ENCODE measurements around the gene UCP2. TPM values are rescaled to one million over a fixed set of nuclear protein-coding genes. Genes with fewer than 3 reads are reported as not detected.

The UCP2 gene, protein sequence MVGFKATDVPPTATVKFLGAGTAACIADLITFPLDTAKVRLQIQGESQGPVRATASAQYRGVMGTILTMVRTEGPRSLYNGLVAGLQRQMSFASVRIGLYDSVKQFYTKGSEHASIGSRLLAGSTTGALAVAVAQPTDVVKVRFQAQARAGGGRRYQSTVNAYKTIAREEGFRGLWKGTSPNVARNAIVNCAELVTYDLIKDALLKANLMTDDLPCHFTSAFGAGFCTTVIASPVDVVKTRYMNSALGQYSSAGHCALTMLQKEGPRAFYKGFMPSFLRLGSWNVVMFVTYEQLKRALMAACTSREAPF
- 100 to 1,000 TPM in 1 of 3 donors, 10 to 100 TPM in 2; 69.3 to 146 (median 88.9) TPM for total RNA-seq

DNA sequence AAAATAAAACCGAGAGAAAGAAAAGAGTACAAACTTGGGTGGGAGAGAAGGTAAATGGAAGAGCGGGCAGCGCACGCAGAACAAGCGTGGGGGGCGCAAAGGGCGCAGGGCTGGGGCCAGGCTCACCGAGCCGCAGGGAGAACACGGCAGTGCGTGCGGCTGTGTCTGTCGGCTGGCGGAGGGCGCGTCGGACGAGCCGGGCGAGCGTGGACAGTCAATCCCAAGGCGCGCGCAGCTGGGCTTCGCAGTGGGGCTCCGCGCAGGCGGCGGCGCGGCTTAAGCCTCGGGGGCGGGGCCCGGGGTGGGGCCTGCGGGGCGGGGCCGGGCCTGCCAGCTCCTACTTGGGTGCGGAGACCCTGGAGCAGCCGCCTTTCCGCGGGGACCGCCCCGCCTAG is at the start of gene UCP2:
UCP2 (minus strand) TSS at position 249 of the 395 bp plus-strand sequence. CDS start 4,465 bp downstream, outside the sequence.
- DNase-seq = peak; percentile 69
- Mint-ChIP-seq H3K4me1 (ENCODE audit: low read depth) (peaks cover 61% of the 10 kb centered on the region), H3K36me3 (ENCODE audit: insufficient read depth) (peaks cover 31% of the 10 kb centered on the region), H3K4me3 (peak within 1 kb of the TSS; percentile 90), H3K9me3 (no peaks in the 10 kb centered on the region), H3K27me3 (ENCODE audit: low read depth) (no peaks in the 10 kb centered on the region)
- ATAC-seq = peak; percentile 75 to 78

DNA sequence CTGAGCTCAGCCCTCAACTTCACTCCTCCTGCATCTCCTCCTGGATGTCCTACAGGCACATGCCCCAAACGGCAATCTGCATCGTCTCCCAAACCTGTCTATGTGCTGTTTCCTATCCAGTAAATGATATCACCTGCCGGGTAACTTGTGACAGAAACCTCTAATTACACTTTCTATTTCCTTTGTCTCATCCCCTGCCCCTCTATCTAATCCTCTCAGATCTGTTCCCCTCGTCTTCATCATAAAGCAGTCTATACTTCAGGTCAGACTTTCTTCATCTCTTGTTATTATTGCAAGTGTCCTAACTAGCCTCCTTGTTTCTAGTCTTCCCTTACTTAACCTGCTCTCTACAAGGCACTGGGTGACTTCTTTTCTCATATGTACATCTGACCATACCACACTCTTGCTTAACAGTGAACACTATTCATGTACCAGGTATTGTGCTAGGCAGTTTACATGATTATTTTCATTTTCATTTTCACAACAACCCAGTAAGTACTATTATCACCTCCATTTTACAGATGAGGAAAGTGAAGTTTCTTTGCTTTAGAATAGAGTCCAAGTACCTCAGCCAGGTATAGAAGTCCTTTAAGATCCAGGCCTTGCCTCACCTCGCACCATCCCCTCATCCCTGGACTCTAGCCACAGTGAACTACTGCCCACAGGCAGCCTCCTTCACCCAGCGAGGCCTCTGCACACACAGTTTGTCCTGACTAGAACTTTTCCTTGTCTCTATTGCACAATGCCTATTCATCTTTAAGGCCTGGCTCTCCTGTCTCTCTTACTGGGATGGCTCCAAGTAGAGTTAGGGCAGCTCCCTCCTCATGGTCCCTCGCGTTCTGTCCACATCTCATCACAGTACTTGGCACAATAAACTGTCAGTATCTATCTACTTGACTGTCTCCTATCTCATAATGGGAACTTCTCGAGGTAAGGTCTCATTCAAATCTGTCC is 48.4 kb upstream of the UCP2 start:
- Mint-ChIP-seq H3K9me3 (no peaks in the 10 kb centered on the region), H3K36me3 (ENCODE audit: insufficient read depth) (peaks cover 27% of the 10 kb centered on the region), H3K4me1 (ENCODE audit: low read depth) (peaks cover 36% of the 10 kb centered on the region), H3K27me3 (ENCODE audit: low read depth) (no peaks in the 10 kb centered on the region), H3K4me3 (peak overlapping the region; percentile 56)
- DNase-seq (no peak), ATAC-seq (peak; percentile 69 to 70)

DNA sequence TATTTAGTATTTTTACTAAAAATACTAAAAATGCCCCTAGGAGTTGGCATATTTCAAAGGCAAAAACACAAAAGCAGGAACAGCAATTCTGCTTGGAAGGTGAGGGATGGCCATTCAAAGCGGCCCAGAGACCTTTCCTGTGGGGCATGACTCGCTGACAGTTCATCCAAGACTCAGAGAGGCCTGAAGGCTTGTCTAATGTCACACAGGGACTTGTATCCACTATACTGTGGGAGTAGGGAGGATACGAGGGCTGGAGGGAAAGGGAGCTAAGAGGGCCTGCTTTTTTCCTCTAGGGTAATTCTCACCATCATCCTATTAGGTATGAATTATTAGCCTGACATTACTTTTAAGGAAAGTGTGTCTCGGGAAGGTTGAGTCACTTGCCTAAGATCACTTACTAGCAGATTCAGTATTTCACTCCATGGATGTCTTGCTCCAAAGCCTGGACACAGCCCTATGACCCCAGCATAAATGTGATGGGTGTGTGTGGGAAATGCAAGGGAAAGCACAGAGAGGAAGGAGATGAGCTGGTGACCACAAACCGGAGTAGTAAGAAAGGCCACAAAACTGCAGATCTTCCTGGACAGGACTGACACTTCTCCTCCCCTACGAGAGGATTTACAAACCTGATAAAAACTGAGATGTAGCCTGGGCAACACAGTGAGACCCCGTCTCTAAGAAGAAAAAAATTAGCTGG is 43.0 kb upstream of the UCP2 start:
- no peak for ATAC-seq
- Mint-ChIP-seq H3K4me3 (no peak overlapping the region), H3K9me3 (no peaks in the 10 kb centered on the region), H3K27me3 (ENCODE audit: low read depth) (no peaks in the 10 kb centered on the region), H3K4me1 (ENCODE audit: low read depth) (peaks cover 40% of the 10 kb centered on the region), H3K36me3 (ENCODE audit: insufficient read depth) (peaks cover 27% of the 10 kb centered on the region)
- no peak for DNase-seq

DNA sequence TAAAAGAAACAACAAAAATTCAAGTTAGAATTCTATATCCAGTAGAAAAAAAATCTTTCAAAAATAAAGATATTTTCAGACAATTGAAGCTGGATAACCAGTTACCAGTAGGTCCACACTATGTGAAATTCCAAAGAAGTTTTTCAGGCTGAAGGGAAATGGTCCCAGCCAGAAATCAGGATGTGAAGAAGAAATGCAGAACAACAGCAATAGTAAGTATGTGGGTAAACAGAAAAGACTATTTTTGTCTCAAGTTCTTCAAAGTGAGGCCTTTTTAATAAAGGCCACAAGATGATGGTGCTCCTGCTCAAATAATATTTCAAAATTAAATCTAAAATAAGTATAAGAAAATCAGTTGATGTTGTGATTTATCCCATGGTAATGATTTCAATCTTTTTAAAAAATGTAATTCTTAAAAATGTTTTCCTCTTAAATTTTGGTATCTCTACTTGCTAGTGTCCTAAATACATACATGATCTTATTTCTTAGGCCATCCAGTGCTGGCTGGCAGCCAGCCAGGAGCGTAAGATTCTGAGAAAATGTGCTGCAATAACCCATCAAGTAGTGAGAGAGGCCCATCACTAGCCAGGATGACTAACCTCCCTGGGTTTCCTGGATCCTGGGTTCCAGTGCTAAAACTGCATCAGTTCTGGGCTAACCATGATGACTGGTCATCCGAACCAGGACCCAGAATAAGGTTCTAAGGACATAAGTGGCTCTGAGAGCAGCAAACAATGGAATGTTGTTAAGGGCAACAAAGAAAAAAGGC is 41.8 kb upstream of the UCP2 start:
- Mint-ChIP-seq H3K4me1 (ENCODE audit: low read depth) (peaks cover 34% of the 10 kb centered on the region), H3K27me3 (ENCODE audit: low read depth) (no peaks in the 10 kb centered on the region), H3K9me3 (no peaks in the 10 kb centered on the region), H3K4me3 (no peak overlapping the region), H3K36me3 (ENCODE audit: insufficient read depth) (peaks cover 27% of the 10 kb centered on the region)
- DNase-seq (no peak), ATAC-seq (no peak)

DNA sequence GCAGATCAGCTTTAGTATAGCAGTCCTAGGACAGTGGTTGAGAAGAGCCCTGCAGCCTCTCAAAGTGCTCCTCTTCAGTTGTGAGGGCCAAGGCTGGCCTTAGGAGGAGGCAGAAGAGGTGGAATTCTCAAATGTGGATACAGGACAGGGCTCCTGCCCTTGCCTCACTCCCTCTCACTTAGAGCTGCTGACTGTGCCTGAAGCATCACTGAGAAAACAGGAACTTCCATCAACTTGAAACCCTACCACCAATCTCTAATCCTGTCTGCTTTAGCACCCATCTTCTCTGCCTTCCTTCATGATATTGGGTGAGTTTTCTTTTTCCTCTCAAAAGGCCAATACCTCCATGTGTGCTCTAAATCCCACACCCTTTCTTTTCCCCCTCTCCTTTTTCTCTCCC is 40.6 kb upstream of the UCP2 start:
- H3K4me3 Mint-ChIP-seq = no peak overlapping the region
- ATAC-seq (no peak), DNase-seq (no peak)
- no peaks in the 10 kb centered on the region for H3K9me3 Mint-ChIP-seq
- peaks cover 22% of the 10 kb centered on the region for H3K36me3 Mint-ChIP-seq (ENCODE audit: insufficient read depth)
- H3K27me3 Mint-ChIP-seq (ENCODE audit: low read depth) = no peaks in the 10 kb centered on the region
- peaks cover 30% of the 10 kb centered on the region for H3K4me1 Mint-ChIP-seq (ENCODE audit: low read depth)

DNA sequence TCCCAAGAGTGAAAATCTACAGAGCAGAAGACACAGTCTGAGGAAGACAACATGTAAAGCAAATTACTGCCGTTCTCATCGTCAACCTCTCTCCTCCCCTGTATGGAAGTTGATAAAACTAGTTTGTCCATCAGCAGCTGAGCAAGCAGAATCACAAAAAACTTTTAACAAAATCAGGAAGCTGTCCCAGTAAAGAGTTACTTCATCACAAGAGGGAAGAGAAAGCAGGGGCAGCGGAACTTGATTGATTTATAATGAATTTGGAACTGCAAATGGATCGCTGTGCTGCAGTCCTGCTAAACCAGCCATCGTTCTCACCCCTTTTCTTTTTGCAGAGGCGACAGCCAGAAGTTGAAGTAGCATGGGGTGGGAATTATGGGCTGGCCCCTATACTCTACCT is 39.9 kb upstream of the UCP2 start:
- Mint-ChIP-seq H3K36me3 (ENCODE audit: insufficient read depth) (peaks cover 18% of the 10 kb centered on the region), H3K4me3 (no peak overlapping the region), H3K9me3 (no peaks in the 10 kb centered on the region), H3K4me1 (ENCODE audit: low read depth) (peaks cover 28% of the 10 kb centered on the region), H3K27me3 (ENCODE audit: low read depth) (no peaks in the 10 kb centered on the region)
- DNase-seq (no peak), ATAC-seq (no peak)

DNA sequence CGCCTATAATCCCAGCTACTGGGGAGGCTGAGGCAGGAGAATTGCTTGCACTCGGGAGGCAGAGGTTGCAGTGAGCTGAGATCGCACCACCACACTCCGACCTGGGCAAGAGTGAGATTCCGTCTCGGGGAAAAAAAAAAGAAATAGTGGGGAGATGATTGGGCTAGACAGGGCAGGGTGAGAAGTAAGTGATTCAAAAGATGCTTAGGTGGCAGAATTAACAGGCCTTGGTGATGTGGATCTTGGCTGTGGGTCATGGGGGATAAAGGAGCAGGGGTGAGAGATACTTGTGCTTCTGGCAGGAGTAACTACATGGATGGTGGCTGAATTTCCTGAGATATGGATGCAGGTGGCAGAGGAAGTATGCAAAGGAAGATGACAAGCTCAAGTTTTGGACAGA is 39.4 kb upstream of the UCP2 start:
- no peaks in the 10 kb centered on the region for H3K27me3 Mint-ChIP-seq (ENCODE audit: low read depth)

DNA sequence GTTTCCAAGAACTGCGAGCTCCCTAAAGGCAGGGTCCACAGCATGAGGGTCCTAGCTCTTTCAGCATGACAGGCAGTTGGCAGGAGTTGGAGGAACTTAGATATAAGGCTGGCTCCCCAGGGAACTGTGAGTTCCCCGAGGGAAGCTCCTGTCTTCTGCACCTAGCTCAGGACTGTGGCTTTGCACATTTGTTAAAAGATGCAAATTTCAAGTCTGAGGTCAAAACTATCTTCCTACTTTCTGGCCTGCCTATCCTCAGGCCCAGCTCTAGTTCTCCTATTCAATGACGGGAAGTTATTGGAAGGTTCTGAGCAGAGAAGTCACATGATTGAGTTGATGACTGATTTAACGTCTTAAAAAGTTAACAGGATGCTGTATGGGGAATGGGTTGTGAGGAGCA is 37.9 kb upstream of the UCP2 start:
- Mint-ChIP-seq H3K27me3 (ENCODE audit: low read depth) (no peaks in the 10 kb centered on the region), H3K9me3 (no peaks in the 10 kb centered on the region), H3K36me3 (ENCODE audit: insufficient read depth) (peaks cover 26% of the 10 kb centered on the region), H3K4me1 (ENCODE audit: low read depth) (peaks cover 33% of the 10 kb centered on the region), H3K4me3 (no peak overlapping the region)
- DNase-seq (no peak), ATAC-seq (no peak)

More for the DNA sequence above, 39.4 kb upstream of the UCP2 start:
- peaks cover 30% of the 10 kb centered on the region for H3K4me1 Mint-ChIP-seq (ENCODE audit: low read depth)
- DNase-seq = no peak
- H3K9me3 Mint-ChIP-seq = no peaks in the 10 kb centered on the region
- H3K4me3 Mint-ChIP-seq = no peak overlapping the region
- H3K36me3 Mint-ChIP-seq (ENCODE audit: insufficient read depth) = peaks cover 22% of the 10 kb centered on the region
- ATAC-seq = no peak

DNA sequence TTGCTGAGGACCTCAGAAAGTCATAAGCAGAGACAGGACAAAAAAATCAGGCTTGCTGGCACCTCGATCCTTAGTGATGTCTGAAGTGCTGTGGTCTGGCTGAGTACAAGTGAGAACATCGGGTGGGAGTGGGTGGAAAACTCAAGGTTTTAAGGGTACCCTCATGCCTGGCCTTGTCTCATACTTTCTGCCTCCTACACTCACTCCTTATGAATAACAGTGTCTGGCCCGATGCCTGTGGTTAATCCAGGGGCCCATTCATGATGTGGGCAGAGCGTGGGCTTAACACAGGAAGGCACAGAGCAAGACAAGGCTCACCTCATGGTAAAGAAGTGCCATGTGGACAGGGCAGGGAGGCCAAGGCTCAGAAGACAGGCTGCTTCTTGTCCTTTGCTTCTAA is 37.2 kb upstream of the UCP2 start:
- Mint-ChIP-seq H3K36me3 (ENCODE audit: insufficient read depth) (peaks cover 28% of the 10 kb centered on the region), H3K4me1 (ENCODE audit: low read depth) (peaks cover 36% of the 10 kb centered on the region), H3K4me3 (peak overlapping the region; percentile 19), H3K27me3 (ENCODE audit: low read depth) (no peaks in the 10 kb centered on the region), H3K9me3 (no peaks in the 10 kb centered on the region)
- DNase-seq = peak; percentile 38
- peak; percentile 90 to 94 for ATAC-seq

DNA sequence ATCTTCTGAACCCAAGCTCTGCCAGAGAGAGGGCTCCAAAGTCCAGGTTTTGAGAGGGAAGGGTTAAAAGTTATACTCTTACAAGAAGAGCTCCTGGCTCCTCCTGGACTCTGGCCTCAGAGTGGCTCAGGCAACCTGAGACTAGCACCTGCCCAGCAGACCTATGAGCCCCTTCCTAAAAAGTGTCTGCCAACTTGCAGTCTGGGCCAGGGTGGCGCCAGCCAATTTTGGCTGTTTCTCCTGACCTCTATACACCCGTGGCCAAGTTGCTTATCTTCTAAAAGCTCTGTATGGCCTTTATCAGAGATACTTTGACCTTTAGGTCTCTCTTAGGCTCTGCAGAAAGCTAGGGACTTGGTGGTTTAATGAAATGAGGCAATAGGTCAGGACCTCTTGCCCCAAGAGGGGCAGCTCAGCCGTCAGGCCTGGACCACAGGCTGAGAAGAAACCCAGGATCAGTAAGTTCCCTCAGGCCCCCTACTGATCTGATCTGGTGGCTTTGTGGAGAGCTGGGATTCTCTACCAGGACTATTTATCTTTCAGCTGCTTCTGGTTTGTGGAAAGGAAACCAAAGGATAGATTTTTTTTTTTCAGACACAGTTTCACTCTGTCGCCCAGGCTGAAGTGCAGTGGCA is 36.6 kb upstream of the UCP2 start:
- peaks cover 39% of the 10 kb centered on the region for H3K4me1 Mint-ChIP-seq (ENCODE audit: low read depth)
- no peaks in the 10 kb centered on the region for H3K27me3 Mint-ChIP-seq (ENCODE audit: low read depth)
- H3K9me3 Mint-ChIP-seq = no peaks in the 10 kb centered on the region
- peaks cover 28% of the 10 kb centered on the region for H3K36me3 Mint-ChIP-seq (ENCODE audit: insufficient read depth)
- DNase-seq (no peak), ATAC-seq (peak; percentile 2 to 3)
- H3K4me3 Mint-ChIP-seq = peak overlapping the region; percentile 19

DNA sequence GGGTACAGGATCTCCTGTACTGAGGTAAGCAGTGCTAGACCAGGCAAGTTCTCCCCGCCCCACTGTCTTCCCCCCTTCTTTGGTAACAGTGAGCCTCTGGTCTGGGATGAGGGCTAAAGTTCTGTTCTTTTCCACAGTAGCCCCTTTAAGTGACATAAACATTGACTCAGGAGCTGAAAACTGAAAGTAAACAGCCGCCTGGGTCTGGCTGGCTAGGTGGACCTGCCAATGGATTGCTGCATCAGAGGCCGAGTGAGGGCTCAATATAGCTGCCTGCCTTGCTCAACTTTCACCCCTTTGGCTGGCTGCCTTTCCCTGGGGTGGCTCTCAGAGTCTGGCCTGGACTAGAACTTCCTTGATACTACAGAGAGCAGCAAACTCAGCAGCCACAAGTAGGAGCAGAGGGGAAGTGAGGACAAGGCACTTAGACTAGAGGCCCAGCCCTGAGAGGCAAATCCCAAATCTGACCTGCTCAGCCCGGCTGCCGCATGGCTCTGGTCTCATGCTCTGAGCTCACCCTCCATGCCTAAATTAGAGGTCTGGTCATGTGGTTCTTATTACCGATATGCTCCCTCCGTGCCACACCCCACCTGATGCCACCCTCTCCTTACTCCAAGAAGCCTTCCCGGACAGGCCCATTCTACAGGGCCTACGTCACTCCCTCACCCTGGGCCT is 35.8 kb upstream of the UCP2 start:
- Mint-ChIP-seq H3K4me3 (no peak overlapping the region), H3K9me3 (no peaks in the 10 kb centered on the region), H3K36me3 (ENCODE audit: insufficient read depth) (peaks cover 23% of the 10 kb centered on the region), H3K27me3 (ENCODE audit: low read depth) (no peaks in the 10 kb centered on the region), H3K4me1 (ENCODE audit: low read depth) (peaks cover 40% of the 10 kb centered on the region)
- DNase-seq (no peak), ATAC-seq (no peak)

DNA sequence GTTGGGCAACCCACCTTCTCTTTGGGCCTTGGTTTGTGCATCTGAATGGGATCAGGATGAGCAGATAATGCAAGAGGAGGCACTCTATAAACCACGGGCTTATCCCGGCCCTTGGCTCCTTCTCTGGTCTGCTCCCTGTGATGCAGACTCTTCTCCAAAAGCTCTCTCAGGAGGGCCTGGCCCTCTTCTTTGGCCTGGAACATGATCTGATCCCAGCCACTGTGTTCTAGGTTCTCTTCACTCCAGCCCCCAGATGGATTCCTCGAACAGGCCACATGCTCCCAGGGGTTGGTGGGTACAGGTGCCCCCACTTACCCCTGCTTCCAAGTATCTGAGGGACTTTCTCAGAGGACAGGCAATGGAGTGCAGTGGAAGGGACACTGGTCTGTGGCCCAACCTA is 35.0 kb upstream of the UCP2 start:
- ATAC-seq (no peak), DNase-seq (no peak)
- H3K36me3 Mint-ChIP-seq (ENCODE audit: insufficient read depth) = peaks cover 17% of the 10 kb centered on the region
- peaks cover 45% of the 10 kb centered on the region for H3K4me1 Mint-ChIP-seq (ENCODE audit: low read depth)
- H3K27me3 Mint-ChIP-seq (ENCODE audit: low read depth) = no peaks in the 10 kb centered on the region
- H3K9me3 Mint-ChIP-seq = no peaks in the 10 kb centered on the region
- no peak overlapping the region for H3K4me3 Mint-ChIP-seq
